IPS-15b (cell line): Measurements from ENCODE around the gene ZNF133.
"Not testable (repeated sequence)": the region's sequence is repeated elsewhere in the genome, so short reads cannot be mapped to it uniquely, and the experiment has no call there.

ENCODE experiments used
- H3K27me3 ChIP-seq: one replicate; pipeline ENCODE4 v1.6.1; 2013; ENCODE audit warnings: low read length; ENCODE audit not compliant: control insufficient read depth, insufficient read depth
- H3K36me3 ChIP-seq: one replicate; pipeline ENCODE4 v1.6.1; 2013; ENCODE audit warnings: low read length; ENCODE audit not compliant: control insufficient read depth, insufficient read depth
- H3K4me1 ChIP-seq: one replicate; pipeline ENCODE4 v1.6.1; 2013; ENCODE audit warnings: mild to moderate bottlenecking, low read length; ENCODE audit not compliant: control insufficient read depth, insufficient read depth
- H3K4me3 ChIP-seq: one replicate; pipeline ENCODE4 v1.5.1; 2013; ENCODE audit warnings: low read depth, low read length
- H3K9ac ChIP-seq: one replicate; pipeline ENCODE4 v1.6.1; 2013; ENCODE audit warnings: low read depth, mild to moderate bottlenecking, low read length
- H3K9me3 ChIP-seq: one replicate; pipeline ENCODE4 v1.6.1; 2013; ENCODE audit warnings: mild to moderate bottlenecking, low read length; ENCODE audit not compliant: control insufficient read depth, insufficient read depth

Gene ZNF133

DNA sequence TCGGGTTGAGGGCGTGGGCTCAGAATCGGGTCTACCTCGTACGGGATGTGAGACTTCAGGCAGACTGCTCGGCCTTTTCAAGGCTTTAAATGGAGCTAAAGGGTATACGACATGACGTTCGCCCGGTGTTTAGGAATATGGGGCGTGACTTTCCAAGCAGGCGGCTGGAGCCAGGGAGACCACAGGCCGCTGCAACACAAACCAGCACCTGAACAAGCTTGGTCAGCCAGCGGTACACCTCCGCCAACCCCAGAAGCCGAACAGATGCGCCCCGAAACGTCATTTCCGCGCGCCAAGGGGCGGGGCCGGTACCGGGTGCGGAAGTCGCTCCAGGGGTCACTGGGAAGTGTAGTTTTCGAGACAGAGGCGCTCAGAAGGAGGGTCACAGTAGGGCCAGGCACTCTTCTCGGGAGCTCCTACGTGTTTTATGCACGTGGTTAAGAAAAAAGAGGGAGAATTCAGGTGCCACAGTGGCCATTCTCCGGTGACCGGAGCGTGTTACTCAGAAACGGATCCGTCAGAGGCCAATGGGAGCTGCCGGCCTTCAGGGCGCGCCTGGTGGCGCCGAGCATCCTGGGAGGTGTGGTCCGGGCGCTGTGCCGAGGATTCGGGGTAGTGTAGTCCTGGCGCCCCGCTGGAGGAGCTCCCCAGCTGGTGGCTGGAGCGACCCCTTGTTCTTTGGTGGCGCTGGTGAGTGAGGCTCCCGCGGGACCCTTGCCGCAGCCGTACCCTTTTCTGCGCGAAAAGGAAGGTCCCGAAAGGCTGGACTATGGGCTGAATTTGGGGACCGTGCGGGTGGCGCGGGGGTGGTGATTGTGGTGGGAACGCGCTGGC lies at the start of gene ZNF133:
ZNF133 (plus strand) TSS at position 613 of the 834 bp plus-strand sequence. CDS start 17,160 bp downstream, outside the sequence.
- Histone ChIP-seq H3K4me1 (peaks cover 4% of the 10 kb centered on the region), H3K9me3 (no peaks in the 10 kb centered on the region), H3K36me3 (no peaks in the 10 kb centered on the region), H3K9ac (peak within 1 kb of the TSS; percentile 67), H3K4me3 (peak within 1 kb of the TSS; percentile 87), H3K27me3 (peaks cover under 1% of the 10 kb centered on the region)

DNA sequence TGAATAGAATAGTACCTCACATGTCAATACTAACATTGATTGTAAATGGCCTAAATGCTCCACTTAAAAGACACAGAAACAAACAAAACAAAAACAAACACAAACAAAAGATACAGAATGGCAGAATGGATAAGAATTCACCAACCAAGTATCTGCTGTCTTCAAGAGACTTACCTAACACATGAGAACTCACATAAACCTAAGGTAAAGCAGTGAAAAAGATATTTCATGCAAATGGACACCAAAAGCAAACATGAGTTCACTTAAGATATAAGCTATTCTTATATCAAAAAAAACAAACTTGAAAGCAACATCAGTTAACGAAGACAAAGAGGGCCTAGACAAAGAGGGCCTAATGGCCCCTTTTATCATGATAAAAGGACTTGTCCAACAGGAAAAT lies 47.3 kb upstream of the ZNF133 start:
- H3K36me3 ChIP-seq: no peaks in the 10 kb centered on the region
- no peaks in the 10 kb centered on the region for H3K9me3 ChIP-seq
- H3K9ac ChIP-seq: no peak overlapping the region
- no peaks in the 10 kb centered on the region for H3K27me3 ChIP-seq
- H3K4me3 ChIP-seq: no peak overlapping the region
- no peaks in the 10 kb centered on the region for H3K4me1 ChIP-seq

DNA sequence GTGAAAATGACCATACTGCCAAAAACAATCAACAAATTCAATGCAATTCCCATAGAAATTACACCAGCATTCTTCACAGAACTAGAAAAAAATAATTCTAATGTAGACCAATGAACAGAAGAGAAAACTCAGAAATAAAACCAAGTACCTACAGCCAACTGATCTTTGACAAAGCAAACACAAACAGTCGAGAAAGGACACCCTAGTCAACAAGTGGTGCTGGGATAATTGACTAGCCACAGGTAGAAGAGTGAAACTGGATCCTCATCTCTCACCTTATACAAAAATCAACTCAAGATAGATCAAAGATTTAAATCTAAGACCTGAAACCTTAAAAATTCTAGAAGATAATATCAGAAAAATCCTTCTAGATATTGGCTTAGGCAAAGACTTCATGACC lies 44.5 kb upstream of the ZNF133 start:
- Histone ChIP-seq H3K4me3 (no peak overlapping the region), H3K27me3 (no peaks in the 10 kb centered on the region), H3K9me3 (no peaks in the 10 kb centered on the region), H3K4me1 (no peaks in the 10 kb centered on the region), H3K36me3 (no peaks in the 10 kb centered on the region), H3K9ac (no peak overlapping the region)

DNA sequence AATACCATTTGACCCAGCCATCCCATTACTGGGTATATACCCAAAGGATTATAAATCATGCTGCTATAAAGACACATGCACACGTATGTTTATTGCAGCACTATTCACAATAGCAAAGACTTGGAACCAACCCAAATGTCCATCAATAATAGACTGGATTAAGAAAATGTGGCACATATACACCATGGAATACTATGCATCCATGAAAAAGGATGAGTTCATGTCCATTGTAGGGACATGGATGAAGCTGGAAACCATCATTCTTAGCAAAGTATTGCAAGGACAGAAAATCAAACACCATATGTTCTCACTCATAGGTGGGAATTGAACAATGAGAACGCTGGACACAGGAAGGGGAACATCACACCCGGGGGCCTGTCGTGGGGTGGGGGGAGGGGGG lies 39.8 kb upstream of the ZNF133 start:
- H3K36me3 ChIP-seq, H3K9ac ChIP-seq, H3K9me3 ChIP-seq, H3K4me1 ChIP-seq, H3K4me3 ChIP-seq, H3K27me3 ChIP-seq: not testable (repeated sequence)

DNA sequence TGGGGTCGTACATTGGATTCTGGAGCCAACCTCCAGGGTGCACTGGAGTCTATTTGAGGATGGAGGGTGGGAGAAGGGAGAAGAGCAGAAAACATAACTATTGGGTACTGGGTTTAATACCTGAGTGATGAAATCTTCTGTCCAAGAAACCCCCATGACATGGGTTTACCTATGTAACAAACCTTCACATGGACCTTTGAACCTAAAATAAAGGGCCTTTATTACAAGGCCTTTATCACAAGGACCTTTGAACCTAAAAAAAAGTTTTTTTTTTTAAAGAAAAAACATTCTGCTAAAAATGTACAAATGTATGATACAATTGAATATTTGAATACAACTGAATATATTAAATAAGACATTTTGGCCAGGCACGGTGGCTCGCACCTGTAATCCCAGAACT lies 38.1 kb upstream of the ZNF133 start:
- H3K9me3 ChIP-seq: no peaks in the 10 kb centered on the region
- H3K27me3 ChIP-seq: no peaks in the 10 kb centered on the region
- no peak overlapping the region for H3K4me3 ChIP-seq
- H3K9ac ChIP-seq: no peak overlapping the region
- no peaks in the 10 kb centered on the region for H3K4me1 ChIP-seq
- H3K36me3 ChIP-seq: no peaks in the 10 kb centered on the region

DNA sequence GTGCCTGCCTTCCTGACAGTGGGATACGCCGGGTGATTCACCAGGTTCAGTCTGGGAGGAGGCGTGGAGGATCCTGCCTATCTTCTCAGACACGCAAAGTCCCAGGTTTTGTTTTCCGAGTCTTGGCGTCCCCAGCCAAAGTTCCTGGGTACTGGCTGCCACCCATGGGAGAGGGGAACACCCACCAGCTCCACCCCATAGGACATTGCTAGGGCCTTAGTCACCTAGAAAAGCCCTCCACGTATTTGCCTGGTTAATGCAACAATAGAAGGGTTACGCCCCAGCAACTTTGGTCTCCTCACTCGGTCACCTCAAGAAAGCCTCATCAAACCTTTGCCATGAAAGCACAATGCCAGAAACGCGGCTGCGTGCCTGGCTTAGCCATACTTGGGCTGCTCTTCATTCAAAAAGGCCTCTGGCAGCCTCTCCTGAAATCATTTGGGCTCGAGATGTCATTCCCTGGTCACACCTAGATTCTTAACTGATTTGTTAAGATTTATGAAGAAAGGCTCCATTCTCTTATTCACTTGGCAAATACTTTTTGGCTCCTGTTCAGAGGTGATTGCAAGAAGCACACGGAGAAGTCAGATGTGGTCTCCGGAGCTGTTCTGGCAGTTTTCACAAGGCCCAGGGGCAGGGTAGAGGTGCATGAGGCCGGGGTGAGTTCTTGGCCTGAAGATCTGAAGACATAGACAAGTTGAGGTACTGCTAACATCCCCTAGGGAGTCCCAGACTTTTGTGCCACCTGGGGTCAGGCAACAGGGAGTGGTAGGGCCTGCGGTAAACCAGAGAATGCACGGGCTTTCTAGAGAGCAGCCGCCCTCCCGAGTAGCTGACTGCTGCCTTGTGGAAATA lies 35.5 kb upstream of the ZNF133 start:
- H3K4me3 ChIP-seq: no peak overlapping the region
- no peak overlapping the region for H3K9ac ChIP-seq
- no peaks in the 10 kb centered on the region for H3K4me1 ChIP-seq
- no peaks in the 10 kb centered on the region for H3K36me3 ChIP-seq
- H3K27me3 ChIP-seq: no peaks in the 10 kb centered on the region
- no peaks in the 10 kb centered on the region for H3K9me3 ChIP-seq

DNA sequence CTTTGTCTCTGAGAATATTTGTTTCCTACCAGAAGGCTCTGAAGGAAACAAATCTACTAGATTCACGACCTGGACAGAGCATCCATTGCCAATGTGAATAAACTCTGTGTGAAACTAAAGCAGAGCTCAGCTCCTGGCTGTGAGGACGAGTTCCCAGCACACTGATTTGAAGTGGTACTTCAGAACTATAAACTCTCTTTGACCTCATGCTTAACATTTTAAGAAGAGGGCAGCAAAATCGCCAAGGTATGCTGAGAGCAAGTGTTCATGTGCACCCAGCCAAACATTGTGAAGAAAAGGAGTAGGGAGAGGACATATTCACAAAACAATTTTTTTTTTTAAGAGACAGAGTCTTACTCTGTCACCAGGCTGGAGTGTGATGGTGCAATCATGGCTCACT lies 33.7 kb upstream of the ZNF133 start:
- H3K9ac ChIP-seq: no peak overlapping the region
- H3K36me3 ChIP-seq: no peaks in the 10 kb centered on the region
- no peaks in the 10 kb centered on the region for H3K27me3 ChIP-seq
- no peak overlapping the region for H3K4me3 ChIP-seq
- H3K4me1 ChIP-seq: no peaks in the 10 kb centered on the region
- no peaks in the 10 kb centered on the region for H3K9me3 ChIP-seq

DNA sequence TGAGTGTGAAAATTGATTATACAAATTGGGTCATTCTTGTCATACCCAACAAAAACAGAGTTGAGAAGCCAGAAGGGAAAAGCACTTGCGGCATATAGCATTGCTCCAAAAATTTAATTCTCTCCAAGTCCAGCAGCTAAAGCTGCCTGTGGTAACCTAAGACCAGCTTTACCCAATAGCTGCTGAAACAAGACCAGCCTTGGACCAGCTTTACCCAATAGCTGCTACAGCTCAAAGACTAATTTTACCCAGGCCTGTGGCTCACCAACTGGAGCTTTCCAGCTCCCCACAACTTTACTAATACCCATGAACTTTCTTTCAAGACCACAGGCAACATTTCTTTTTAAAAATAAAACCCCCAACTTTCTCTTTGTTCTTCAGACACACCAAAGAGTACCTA lies 32.8 kb upstream of the ZNF133 start:
- H3K9ac ChIP-seq: no peak overlapping the region
- no peaks in the 10 kb centered on the region for H3K4me1 ChIP-seq
- no peaks in the 10 kb centered on the region for H3K36me3 ChIP-seq
- H3K9me3 ChIP-seq: no peaks in the 10 kb centered on the region
- no peaks in the 10 kb centered on the region for H3K27me3 ChIP-seq
- no peak overlapping the region for H3K4me3 ChIP-seq

DNA sequence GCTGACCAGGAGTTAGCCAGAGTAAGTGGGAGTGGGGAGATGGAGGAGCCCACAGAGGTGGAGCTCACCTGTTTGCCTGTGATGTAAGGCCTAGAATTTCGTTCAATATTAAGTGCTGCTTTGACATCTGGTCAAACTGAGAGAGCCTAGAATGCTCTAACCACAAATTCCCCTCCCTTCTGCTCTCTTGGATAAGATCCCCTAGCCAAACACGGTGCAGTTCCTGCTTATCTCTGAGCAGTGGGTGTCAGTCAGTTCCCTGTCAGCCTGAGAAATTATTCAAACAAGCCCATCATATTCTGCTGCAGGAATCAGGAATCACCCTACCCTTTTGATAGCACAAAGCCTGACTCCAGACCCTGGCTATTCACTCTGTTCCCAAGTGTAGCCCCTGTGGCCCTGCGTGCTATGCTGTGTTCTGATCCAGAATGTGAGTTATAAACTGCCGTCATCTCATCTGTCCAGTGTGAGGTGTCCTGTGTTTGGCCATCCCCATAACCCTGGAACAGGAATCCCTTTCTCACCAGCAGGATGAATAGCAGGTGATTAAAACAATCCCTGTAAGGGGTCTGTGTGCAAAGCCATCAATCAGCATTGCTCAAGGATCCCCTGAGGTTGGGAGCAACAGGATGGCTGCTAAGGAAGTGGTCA lies 31.8 kb upstream of the ZNF133 start:
- Histone ChIP-seq H3K9ac (no peak overlapping the region), H3K4me1 (no peaks in the 10 kb centered on the region), H3K4me3 (no peak overlapping the region), H3K36me3 (no peaks in the 10 kb centered on the region), H3K27me3 (no peaks in the 10 kb centered on the region), H3K9me3 (no peaks in the 10 kb centered on the region)

DNA sequence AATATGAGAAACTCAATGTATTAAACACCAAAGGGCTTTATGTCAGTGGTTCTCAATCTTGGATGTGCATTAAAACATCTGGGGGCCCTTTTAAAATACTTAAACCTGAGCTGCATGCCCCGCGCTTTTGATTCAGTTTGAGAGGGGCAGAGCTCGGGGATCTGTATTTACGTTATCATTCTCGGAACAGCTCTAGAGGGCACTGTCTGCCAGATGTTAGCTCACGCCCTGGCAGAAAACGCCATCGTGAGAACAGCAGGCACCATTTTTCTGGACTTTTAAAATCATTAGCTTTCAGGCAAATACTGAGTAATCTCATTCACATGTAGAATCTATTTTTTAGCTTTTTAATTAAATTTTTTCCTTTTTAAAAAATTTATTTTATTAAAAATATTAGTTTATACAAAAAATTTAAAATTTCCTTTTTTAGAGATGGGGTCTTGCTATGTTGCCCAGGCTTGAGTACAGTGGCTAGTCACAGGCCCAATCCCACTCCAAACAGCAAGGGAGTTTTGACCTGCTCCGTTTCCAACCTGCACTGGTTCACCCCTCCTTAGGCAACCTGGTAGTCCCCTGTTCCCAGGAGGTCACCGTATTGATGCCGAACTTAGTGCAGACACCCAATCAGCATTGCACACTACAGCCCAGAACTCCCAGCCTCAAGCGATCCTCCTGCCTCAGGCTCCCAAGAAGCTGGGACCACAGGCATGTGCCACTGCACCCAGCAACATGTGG lies 30.0 kb upstream of the ZNF133 start:
- H3K4me3 ChIP-seq: no peak overlapping the region
- no peaks in the 10 kb centered on the region for H3K4me1 ChIP-seq
- no peaks in the 10 kb centered on the region for H3K36me3 ChIP-seq
- no peak overlapping the region for H3K9ac ChIP-seq
- no peaks in the 10 kb centered on the region for H3K27me3 ChIP-seq
- H3K9me3 ChIP-seq: no peaks in the 10 kb centered on the region

DNA sequence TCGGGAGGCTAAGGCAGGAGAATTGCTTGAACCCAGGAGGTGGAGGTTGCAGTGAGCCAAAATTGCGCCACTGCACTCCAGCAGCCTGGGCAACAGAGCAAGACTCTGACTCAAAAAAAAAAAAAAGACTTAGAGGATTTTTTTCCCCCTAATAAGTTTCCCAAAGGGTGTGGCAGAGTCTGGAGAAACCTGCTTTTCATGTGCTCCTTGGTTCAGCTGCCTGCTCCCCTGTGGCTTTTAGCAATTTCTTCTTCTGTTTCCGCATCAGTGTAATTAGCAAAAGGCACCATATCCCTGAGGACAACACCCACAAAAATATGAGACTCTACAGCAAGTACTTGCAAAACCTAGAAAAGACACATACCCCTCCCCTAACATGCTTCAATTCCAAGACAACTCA lies 28.6 kb upstream of the ZNF133 start:
- Histone ChIP-seq H3K4me1 (no peaks in the 10 kb centered on the region), H3K9me3 (no peaks in the 10 kb centered on the region), H3K4me3 (no peak overlapping the region), H3K36me3 (no peaks in the 10 kb centered on the region), H3K27me3 (no peaks in the 10 kb centered on the region), H3K9ac (no peak overlapping the region)
